Liver (tissue), 9 donors: ENCODE measurements around the gene TUBA4B. TPM values are rescaled to one million over a fixed set of nuclear protein-coding genes. Genes with fewer than 3 reads are reported as not detected.

Experiments used
- DNase-seq: peaks from one replicate; pipeline ENCODE4 v3.0.0-alpha.2; 2017; ENCODE audit warnings: low spot score
- H3K27ac ChIP-seq, 2 donors: one replicate each; pipeline ENCODE4 v1.7.0; 2013; ENCODE audit warnings: inconsistent platforms in 2 of 2, low read length in 2 of 2, control low read depth in 1 of 2, low read depth in 1 of 2, mild to moderate bottlenecking in 1 of 2
- H3K27me3 ChIP-seq, 4 donors: one replicate each; pipeline versions ENCODE4 v1.6.1 to v1.7.0; 2013; ENCODE audit warnings: low read length in 3 of 4, inconsistent platforms in 1 of 4, mild to moderate bottlenecking in 1 of 4, moderate library complexity in 1 of 4; ENCODE audit not compliant: control insufficient read depth in 4 of 4, insufficient read depth in 4 of 4
- H3K36me3 ChIP-seq, 4 donors: one replicate each; pipeline versions ENCODE4 v1.6.1 to v1.7.0; 2013; ENCODE audit warnings: low read length in 3 of 4, mild to moderate bottlenecking in 3 of 4, low read depth in 1 of 4, moderate library complexity in 1 of 4; ENCODE audit not compliant: control insufficient read depth in 4 of 4, insufficient read depth in 3 of 4
- H3K4me1 ChIP-seq, 4 donors: one replicate each; pipeline versions ENCODE4 v1.6.1 to v1.7.0; 2013; ENCODE audit warnings: low read length in 3 of 4, mild to moderate bottlenecking in 3 of 4, moderate library complexity in 1 of 4; ENCODE audit not compliant: control insufficient read depth in 4 of 4, insufficient read depth in 4 of 4
- H3K4me3 ChIP-seq, 3 donors: one replicate each; pipeline versions ENCODE4 v1.6.1 to v1.7.0; 2013; ENCODE audit warnings: low read length in 3 of 3, control low read depth in 1 of 3, low read depth in 1 of 3, mild to moderate bottlenecking in 1 of 3
- H3K9ac ChIP-seq, 2 donors: one replicate each; pipeline ENCODE4 v1.7.0; 2013; ENCODE audit warnings: low read length in 2 of 2, mild to moderate bottlenecking in 2 of 2, moderate library complexity in 2 of 2, control low read depth in 1 of 2, low read depth in 1 of 2
- H3K9me3 ChIP-seq, 4 donors: one replicate each; pipeline versions ENCODE4 v1.6.1 to v1.7.0; 2013; ENCODE audit warnings: low read length in 3 of 4; ENCODE audit not compliant: control insufficient read depth in 4 of 4
- EGR1 ChIP-seq, 2 donors: IDR thresholded peaks; 2 replicates each; pipeline ENCODE4 v1.6.1; 2016 to 2018; ENCODE audit warnings: antibody characterized with exemption in 2 of 2, low read depth in 2 of 2
- FOXA1 ChIP-seq: IDR thresholded peaks from 2 replicates; pipeline ENCODE4 v1.6.1; 2016; ENCODE audit warnings: antibody characterized with exemption
- FOXA2 ChIP-seq: IDR thresholded peaks from 2 replicates; pipeline ENCODE4 v1.6.1; 2016; ENCODE audit warnings: antibody characterized with exemption
- GABPA ChIP-seq, 2 donors: IDR thresholded peaks in 1 of 2; conservative IDR thresholded peaks in 1 of 2; 2 replicates each; pipeline ENCODE4 v1.6.1; 2016; ENCODE audit warnings: antibody characterized with exemption in 2 of 2, mild to moderate bottlenecking in 1 of 2, moderate library complexity in 1 of 2
- HNF4A ChIP-seq, 2 donors: conservative IDR thresholded peaks; 2 replicates each; pipeline ENCODE4 v1.6.1; 2016; ENCODE audit warnings: antibody characterized with exemption in 2 of 2, mild to moderate bottlenecking in 2 of 2
- HNF4G ChIP-seq: IDR thresholded peaks from 2 replicates; pipeline ENCODE4 v1.6.1; 2016; ENCODE audit warnings: antibody characterized with exemption
- JUND ChIP-seq, 2 donors: IDR thresholded peaks; 2 replicates each; pipeline ENCODE4 v1.6.1; 2016; ENCODE audit warnings: antibody characterized with exemption in 2 of 2
- MAX ChIP-seq: IDR thresholded peaks from 2 replicates; pipeline ENCODE4 v1.6.1; 2016; ENCODE audit warnings: antibody characterized with exemption
- NR2F2 ChIP-seq: IDR thresholded peaks from 2 replicates; pipeline ENCODE4 v1.6.1; 2016; ENCODE audit warnings: antibody characterized with exemption
- RAD21 ChIP-seq, 2 donors: IDR thresholded peaks; 2 replicates each; pipeline ENCODE4 v1.6.1; 2016; ENCODE audit warnings: antibody characterized with exemption in 2 of 2, mild to moderate bottlenecking in 2 of 2
- REST ChIP-seq: IDR thresholded peaks from 2 replicates; pipeline ENCODE4 v1.6.1; 2016; ENCODE audit warnings: antibody characterized with exemption, mild to moderate bottlenecking
- RXRA ChIP-seq, 2 donors: IDR thresholded peaks; 2 replicates each; pipeline ENCODE4 v1.6.1; 2017 to 2018; ENCODE audit warnings: antibody characterized with exemption in 2 of 2, mild to moderate bottlenecking in 1 of 2
- SP1 ChIP-seq: IDR thresholded peaks from 2 replicates; pipeline ENCODE4 v1.6.1; 2018; ENCODE audit warnings: antibody characterized with exemption, mild to moderate bottlenecking
- TAF1 ChIP-seq: conservative IDR thresholded peaks from 2 replicates; pipeline ENCODE4 v1.6.1; 2016; ENCODE audit warnings: antibody characterized with exemption, mild to moderate bottlenecking
- YY1 ChIP-seq: IDR thresholded peaks from 2 replicates; pipeline ENCODE4 v1.6.1; 2016; ENCODE audit warnings: antibody characterized with exemption, mild to moderate bottlenecking
- ZBTB33 ChIP-seq: IDR thresholded peaks from 2 replicates; pipeline ENCODE4 v1.6.1; 2016; ENCODE audit warnings: antibody characterized with exemption
- WGBS: extraction: QIAGEN DNeasy Blood & Tissue Kit; methylation state at CpG from one replicate; pipeline ENCODE4 v1.1.7; 2013; 5-methylcytosine and 5-hydroxymethylcytosine counted together
- polyA plus RNA-seq, 2 donors: library from polyadenylated mRNA; stranded (reverse) in 1 of 2; unstranded in 1 of 2; fragments of 200-250 nt in 1 of 2; fragments of >200 nt in 1 of 2; fragmentation: Nextera tagmentation in 1 of 2; extraction: Ambion mirVana in 1 of 2; gene quantifications; one replicate each; pipeline versions ENCODE4 v1.2.1 to v1.2.3, GENCODE V29; 2013 to 2015
- total RNA-seq, 2 donors: library from RNA; depleted of rRNA; stranded (reverse); fragments of >200 nt; gene quantifications; one replicate each; pipeline ENCODE4 v1.2.3, GENCODE V29; 2014
- TF ChIP-seq, protein P1 (sequence below): IDR thresholded peaks from 2 replicates; pipeline ENCODE4 v1.6.1; 2016; ENCODE audit warnings: antibody characterized with exemption
- TF ChIP-seq, protein P2 (sequence below): fragments of 150-350 bp; IDR thresholded peaks from 2 replicates; pipeline ENCODE4 v1.5.1; 2017; ENCODE audit warnings: improper control_type of control experiment, low read depth, low read length; ENCODE audit not compliant: missing input control
- donor health status: healthy.
- donor health status: healthy.
- donor health status: healthy.
- donor health status: healthy.
- donor health status: healthy.

The TUBA4B gene
- total and polyA plus RNA-seq, 4 donors, result 0.08 to 0.20 (median 0.19) TPM; not detected in 1

DNA sequence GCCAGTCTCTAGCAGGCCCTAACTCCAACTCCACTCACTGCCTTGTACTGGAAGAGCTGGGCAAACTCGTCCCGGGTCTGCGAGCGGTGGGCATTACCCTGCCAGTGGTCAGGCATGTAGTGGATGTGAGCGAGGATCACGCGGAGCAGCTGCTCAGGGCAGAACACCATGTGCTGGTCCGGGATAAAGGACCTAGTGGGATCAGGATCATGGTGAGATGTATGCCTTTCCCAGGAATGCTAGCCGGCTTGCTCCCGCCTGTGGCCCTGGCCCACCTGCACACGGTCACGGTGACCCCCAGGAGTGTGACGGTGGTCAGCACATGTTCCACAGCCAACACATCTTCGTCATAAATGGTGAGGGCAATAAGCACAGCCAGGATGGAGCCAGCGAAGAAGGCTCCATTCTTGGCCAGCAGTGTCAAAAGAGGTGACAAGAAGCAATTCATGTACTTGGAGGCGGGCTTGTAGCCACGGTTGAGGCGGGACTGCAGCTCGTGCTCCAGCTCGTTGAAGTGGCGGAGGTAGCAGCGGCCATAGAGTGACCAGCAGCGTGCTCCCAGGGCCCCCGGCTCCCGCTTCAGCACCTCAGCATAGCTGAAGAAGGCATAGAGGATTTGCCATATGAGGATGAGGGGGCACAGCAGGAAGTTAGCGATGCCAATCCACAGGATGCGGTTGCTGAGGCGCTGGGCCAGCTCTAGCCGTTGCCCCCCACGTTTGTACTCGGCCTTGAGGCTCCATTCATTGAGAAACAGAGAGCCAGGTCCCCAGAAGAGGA lies 29.0 kb upstream of the TUBA4B start:
- Histone ChIP-seq H3K36me3 (peaks cover 21 to 56% (median 48%) of the 10 kb centered on the region in 4 donors), H3K27me3 (no peaks in the 10 kb centered on the region), H3K4me3 (no peak overlapping the region), H3K4me1 (peaks cover 12 to 22% (median 19%) of the 10 kb centered on the region in 4 donors), H3K9me3 (no peaks in the 10 kb centered on the region), H3K9ac (no peak overlapping the region), H3K27ac (no peak overlapping the region)
- DNase-seq, result no peak
- TF ChIP-seq, protein P1, sequence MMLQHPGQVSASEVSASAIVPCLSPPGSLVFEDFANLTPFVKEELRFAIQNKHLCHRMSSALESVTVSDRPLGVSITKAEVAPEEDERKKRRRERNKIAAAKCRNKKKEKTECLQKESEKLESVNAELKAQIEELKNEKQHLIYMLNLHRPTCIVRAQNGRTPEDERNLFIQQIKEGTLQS, result no peak
- TF ChIP-seq EGR1 (IDR thresholded peaks at IDR 0.05; ENCODE audit: low read depth in 2 of 2) (no peak), REST (no peak), RXRA (IDR thresholded peaks at IDR 0.05) (no peak), RAD21 (IDR thresholded peaks at IDR 0.05) (no peak), HNF4A (conservative IDR thresholded peaks at IDR 0.05) (no peak), NR2F2 (no peak), JUND (IDR thresholded peaks at IDR 0.05) (no peak), TAF1 (no peak), FOXA1 (no peak), YY1 (no peak), HNF4G (no peak), SP1 (no peak), MAX (no peak), ZBTB33 (no peak), FOXA2 (no peak), GABPA (IDR thresholded peaks at IDR 0.05 in 1 of 2, conservative IDR thresholded peaks at IDR 0.05 in 1 of 2) (no peak)
- TF ChIP-seq, protein P2, sequence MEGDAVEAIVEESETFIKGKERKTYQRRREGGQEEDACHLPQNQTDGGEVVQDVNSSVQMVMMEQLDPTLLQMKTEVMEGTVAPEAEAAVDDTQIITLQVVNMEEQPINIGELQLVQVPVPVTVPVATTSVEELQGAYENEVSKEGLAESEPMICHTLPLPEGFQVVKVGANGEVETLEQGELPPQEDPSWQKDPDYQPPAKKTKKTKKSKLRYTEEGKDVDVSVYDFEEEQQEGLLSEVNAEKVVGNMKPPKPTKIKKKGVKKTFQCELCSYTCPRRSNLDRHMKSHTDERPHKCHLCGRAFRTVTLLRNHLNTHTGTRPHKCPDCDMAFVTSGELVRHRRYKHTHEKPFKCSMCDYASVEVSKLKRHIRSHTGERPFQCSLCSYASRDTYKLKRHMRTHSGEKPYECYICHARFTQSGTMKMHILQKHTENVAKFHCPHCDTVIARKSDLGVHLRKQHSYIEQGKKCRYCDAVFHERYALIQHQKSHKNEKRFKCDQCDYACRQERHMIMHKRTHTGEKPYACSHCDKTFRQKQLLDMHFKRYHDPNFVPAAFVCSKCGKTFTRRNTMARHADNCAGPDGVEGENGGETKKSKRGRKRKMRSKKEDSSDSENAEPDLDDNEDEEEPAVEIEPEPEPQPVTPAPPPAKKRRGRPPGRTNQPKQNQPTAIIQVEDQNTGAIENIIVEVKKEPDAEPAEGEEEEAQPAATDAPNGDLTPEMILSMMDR, result no peak
- 96% methylated on average over 31 of the region's 31 CpGs for WGBS
